Erythroblast (primary cell): ENCODE data around the gene TPPP.
"Not testable (repeated sequence)": the region's sequence is repeated elsewhere in the genome, so short reads cannot be mapped to it uniquely, and the experiment has no call there.

Experiments used
- GATA1 ChIP-seq: IDR thresholded peaks from 2 replicates; pipeline ENCODE4 v1.6.1; 2011; ENCODE audit warnings: low read depth, mild to moderate bottlenecking, control low read depth, low read length, moderate library complexity
- POLR2A ChIP-seq: IDR thresholded peaks from 2 replicates; pipeline ENCODE4 v1.6.1; 2011; ENCODE audit warnings: mild to moderate bottlenecking, low read length

GRCh38 chr5:692529-693041, 567 bp downstream of the TPPP start:
- not testable (repeated sequence) for TF ChIP-seq POLR2A, GATA1
